ENCODE results near the gene FTH1. TPM values are rescaled to one million over a fixed set of nuclear protein-coding genes. Genes with fewer than 3 reads are reported as not detected.

FTH1 gene
- total and polyA plus RNA-seq, 5 donors, result 2,632 to 3,447 (median 3,090) TPM

- DNase-seq (peak; percentile 90 to 95 (median 94)), ATAC-seq (peak; percentile 81 to 88)
- 19% methylated on average over 6 of the region's 6 CpGs for WGBS
- Histone ChIP-seq H3K4me1 (ENCODE audit: control insufficient read depth, insufficient read depth, low read length) (peaks cover 13% of the 10 kb centered on the region), H3K9me3 (ENCODE audit: control insufficient read depth, low read length) (no peaks in the 10 kb centered on the region), H3K27ac (ENCODE audit: low read length) (peak overlapping the region; percentile 86), H3K4me3 (ENCODE audit: low read length) (no peak overlapping the region), H3K27me3 (ENCODE audit: control insufficient read depth, insufficient read depth) (no peaks in the 10 kb centered on the region)
- intact Hi-C loops (cut with DNase I), result no loop called here
These were observed 44.9 kb downstream of the FTH1 start for GRCh38 chr11:61922539-61922938.

GRCh38 chr11:61921446-61921845 is 46.0 kb downstream of the FTH1 start:
- intact Hi-C loops (cut with DNase I), result no loop called here
- H3K4me1 ChIP-seq (ENCODE audit: control insufficient read depth, insufficient read depth, low read length), result peaks cover 13% of the 10 kb centered on the region
- no peaks in the 10 kb centered on the region for H3K9me3 ChIP-seq (ENCODE audit: control insufficient read depth, low read length)
- WGBS, result 92% methylated on average over 3 of the region's 3 CpGs
- H3K27me3 ChIP-seq (ENCODE audit: control insufficient read depth, insufficient read depth), result no peaks in the 10 kb centered on the region
- ATAC-seq (no peak), DNase-seq (no peak)
- H3K27ac ChIP-seq (ENCODE audit: low read length), result no peak overlapping the region
- no peak overlapping the region for H3K4me3 ChIP-seq (ENCODE audit: low read length)

- 75% methylated on average over 13 of the region's 13 CpGs for WGBS
- Histone ChIP-seq H3K27me3 (ENCODE audit: control insufficient read depth, insufficient read depth) (no peaks in the 10 kb centered on the region), H3K4me3 (ENCODE audit: low read length) (no peak overlapping the region), H3K9me3 (ENCODE audit: control insufficient read depth, low read length) (no peaks in the 10 kb centered on the region), H3K27ac (ENCODE audit: low read length) (peak overlapping the region; percentile 32), H3K4me1 (ENCODE audit: control insufficient read depth, insufficient read depth, low read length) (peaks cover 13% of the 10 kb centered on the region)
- DNase-seq, result peak in 2 of 3 donors; percentile 48 to 63
- intact Hi-C loops (cut with DNase I), result no loop called here
- no peak for ATAC-seq
These were observed 47.5 kb downstream of the FTH1 start for GRCh38 chr11:61919705-61920631.

GRCh38 chr11:61918938-61919704 is 48.3 kb downstream of the FTH1 start:
- peaks cover 13% of the 10 kb centered on the region for H3K4me1 ChIP-seq (ENCODE audit: control insufficient read depth, insufficient read depth, low read length)
- intact Hi-C loops (cut with DNase I), result no loop called here
- 61% methylated on average over 6 of the region's 6 CpGs for WGBS
- H3K27me3 ChIP-seq (ENCODE audit: control insufficient read depth, insufficient read depth), result no peaks in the 10 kb centered on the region
- DNase-seq, result peak; percentile 70 to 85 (median 83)
- ATAC-seq, result peak; percentile 2 to 15
- no peak overlapping the region for H3K4me3 ChIP-seq (ENCODE audit: low read length)
- no peaks in the 10 kb centered on the region for H3K9me3 ChIP-seq (ENCODE audit: control insufficient read depth, low read length)
- H3K27ac ChIP-seq (ENCODE audit: low read length), result peak overlapping the region; percentile 6

- Histone ChIP-seq H3K9me3 (ENCODE audit: control insufficient read depth, low read length) (no peaks in the 10 kb centered on the region), H3K4me1 (ENCODE audit: control insufficient read depth, insufficient read depth, low read length) (peaks cover 15% of the 10 kb centered on the region), H3K27ac (ENCODE audit: low read length) (peak overlapping the region; percentile 3), H3K27me3 (ENCODE audit: control insufficient read depth, insufficient read depth) (no peaks in the 10 kb centered on the region), H3K4me3 (ENCODE audit: low read length) (no peak overlapping the region)
- 77% methylated on average over 14 of the region's 14 CpGs for whole genome bisulfite sequencing
- intact Hi-C loops (cut with DNase I), result no loop called here
- DNase-seq (no peak), ATAC-seq (no peak)
These were observed 49.0 kb downstream of the FTH1 start for GRCh38 chr11:61918251-61918937.

- ATAC-seq (peak; percentile 88 to 89), DNase-seq (peak; percentile 79 to 93 (median 91))
- WGBS, result 2% methylated on average over 74 of the region's 74 CpGs
- Histone ChIP-seq H3K27me3 (ENCODE audit: control insufficient read depth, insufficient read depth) (no peaks in the 10 kb centered on the region), H3K4me1 (ENCODE audit: control insufficient read depth, insufficient read depth, low read length) (peaks cover 9% of the 10 kb centered on the region), H3K9me3 (ENCODE audit: control insufficient read depth, low read length) (no peaks in the 10 kb centered on the region), H3K27ac (ENCODE audit: low read length) (peak within 1 kb of the TSS; percentile 45), H3K4me3 (ENCODE audit: low read length) (peak within 1 kb of the TSS; percentile 79)
- intact Hi-C loops (cut with DNase I), result no loop called here
These were observed 49.9 kb downstream of the FTH1 start, which contains the start of gene RAB3IL1 for GRCh38 chr11:61917334-61918109. Gene RAB3IL1, minus strand, starts transcription at chr11:61917566. Its CDS starts 199 bp downstream, at chr11:61917367.

GRCh38 chr11:61916737-61917333 is 50.6 kb downstream of the FTH1 start:
- intact Hi-C loops (cut with DNase I), result no loop called here

GRCh38 chr11:61914471-61915171 is 52.8 kb downstream of the FTH1 start:
- intact Hi-C loops (cut with DNase I), result no loop called here
- Histone ChIP-seq H3K4me1 (ENCODE audit: control insufficient read depth, insufficient read depth, low read length) (peaks cover 11% of the 10 kb centered on the region), H3K9me3 (ENCODE audit: control insufficient read depth, low read length) (no peaks in the 10 kb centered on the region), H3K4me3 (ENCODE audit: low read length) (no peak overlapping the region), H3K27ac (ENCODE audit: low read length) (no peak overlapping the region), H3K27me3 (ENCODE audit: control insufficient read depth, insufficient read depth) (no peaks in the 10 kb centered on the region)
- WGBS, result 83% methylated on average over 7 of the region's 7 CpGs
- peak in 2 of 3 donors; percentile 43 to 44 for DNase-seq
- ATAC-seq, result no peak

More at GRCh38 chr11:61916737-61917333, 50.6 kb downstream of the FTH1 start:
- Histone ChIP-seq H3K27ac (ENCODE audit: low read length) (peak overlapping the region; percentile 45), H3K4me3 (ENCODE audit: low read length) (peak overlapping the region; percentile 79), H3K9me3 (ENCODE audit: control insufficient read depth, low read length) (no peaks in the 10 kb centered on the region), H3K4me1 (ENCODE audit: control insufficient read depth, insufficient read depth, low read length) (peaks cover 10% of the 10 kb centered on the region), H3K27me3 (ENCODE audit: control insufficient read depth, insufficient read depth) (no peaks in the 10 kb centered on the region)
- no peak for DNase-seq
- 3% methylated on average over 32 of the region's 32 CpGs for WGBS
- ATAC-seq, result no peak

Data from right cardiac atrium (tissue), 5 donors.